Stimulated activated CD8-positive, alpha-beta memory T cell treated with anti-CD3 and anti-CD28 coated beads, Interleukin-7, amount 100 ng/mL, for 24 hours (primary cell): ENCODE data around the gene XCL2.

ENCODE experiments used
- DNase-seq: peaks from one replicate; pipeline ENCODE4 v3.0.0-alpha.2; 2020; ENCODE audit warnings: low read depth

Gene XCL2

GRCh38 chr1:168513656-168514404, 30.0 kb downstream of the XCL2 start:
- no peak for DNase-seq

GRCh38 chr1:168512864-168513595, 30.8 kb downstream of the XCL2 start:
- DNase-seq, result no peak

GRCh38 chr1:168509875-168510791, 33.7 kb downstream of the XCL2 start:
- no peak for DNase-seq

- DNase-seq, result no peak
Measured at GRCh38 chr1:168509210-168509609, 34.6 kb downstream of the XCL2 start.

GRCh38 chr1:168507828-168508227, 36.0 kb downstream of the XCL2 start:
- DNase-seq, result no peak

- DNase-seq, result no peak
Measured at GRCh38 chr1:168507231-168507630, 36.6 kb downstream of the XCL2 start.

- DNase-seq, result no peak
Measured at GRCh38 chr1:168506204-168506819, 37.5 kb downstream of the XCL2 start.

- no peak for DNase-seq
Measured at GRCh38 chr1:168505006-168505405, 38.8 kb downstream of the XCL2 start.

- DNase-seq, result no peak
Measured at GRCh38 chr1:168504064-168504837, 39.5 kb downstream of the XCL2 start.

- no peak for DNase-seq
Measured at GRCh38 chr1:168499688-168500049, 44.1 kb downstream of the XCL2 start.

GRCh38 chr1:168498956-168499687, 44.7 kb downstream of the XCL2 start:
- no peak for DNase-seq

GRCh38 chr1:168498159-168498631, 45.6 kb downstream of the XCL2 start:
- DNase-seq, result no peak

- DNase-seq, result no peak
Measured at GRCh38 chr1:168497376-168497950, 46.3 kb downstream of the XCL2 start.

GRCh38 chr1:168491527-168492164, 52.2 kb downstream of the XCL2 start:
- no peak for DNase-seq
